Stimulated activated CD8-positive, alpha-beta memory T cell treated with anti-CD3 and anti-CD28 coated beads, Interleukin-4, amount 100 ng/mL, for 4 hours (primary cell): ENCODE measurements around the gene AOPEP.

ENCODE experiments used
- DNase-seq, 2 donors: peaks; one replicate each; pipeline ENCODE4 v3.0.0-alpha.2; 2020; ENCODE audit warnings: low read depth in 2 of 2, low spot score in 1 of 2

The AOPEP gene

GRCh38 chr9:94911986-94912635 is 185.6 kb downstream of the AOPEP start:
- no peak for DNase-seq

GRCh38 chr9:94912700-94913249 is 186.3 kb downstream of the AOPEP start:
- DNase-seq, result no peak

- no peak for DNase-seq
These were observed 187.1 kb downstream of the AOPEP start for GRCh38 chr9:94913550-94913949.

GRCh38 chr9:94915476-94916450 is 189.3 kb downstream of the AOPEP start:
- no peak for DNase-seq

- DNase-seq, result no peak
These were observed 190.5 kb downstream of the AOPEP start for GRCh38 chr9:94916956-94917355.

GRCh38 chr9:94918038-94918753 is 191.7 kb downstream of the AOPEP start:
- DNase-seq, result no peak

GRCh38 chr9:94919376-94920098 is 193.0 kb downstream of the AOPEP start:
- DNase-seq, result no peak

GRCh38 chr9:94920420-94921091 is 194.1 kb downstream of the AOPEP start:
- DNase-seq, result no peak

GRCh38 chr9:94921092-94921471 is 194.6 kb downstream of the AOPEP start:
- no peak for DNase-seq

GRCh38 chr9:94921656-94922055 is 195.2 kb downstream of the AOPEP start:
- DNase-seq, result no peak

- DNase-seq, result no peak
These were observed 195.7 kb downstream of the AOPEP start for GRCh38 chr9:94922098-94922607.

GRCh38 chr9:94922691-94923107 is 196.2 kb downstream of the AOPEP start:
- no peak for DNase-seq

GRCh38 chr9:94923326-94924089 is 197.0 kb downstream of the AOPEP start:
- no peak for DNase-seq

- DNase-seq, result no peak
These were observed 199.4 kb downstream of the AOPEP start for GRCh38 chr9:94925751-94926430.

GRCh38 chr9:94926431-94926800 is 199.9 kb downstream of the AOPEP start:
- no peak for DNase-seq

GRCh38 chr9:94927048-94927761 is 200.7 kb downstream of the AOPEP start:
- no peak for DNase-seq

- no peak for DNase-seq
These were observed 201.5 kb downstream of the AOPEP start for GRCh38 chr9:94927762-94928670.
